HL-60 (cell line): Measurements from ENCODE around the gene TTLL8.

Experiments used
- TF ChIP-seq, protein P1 (sequence below): IDR thresholded peaks from one replicate; pipeline ENCODE4 v1.5.1; 2011; ENCODE audit warnings: low read length, control low read depth, inconsistent platforms; ENCODE audit not compliant: insufficient read depth
- TF ChIP-seq, protein P2 (sequence below): IDR thresholded peaks from 2 replicates; pipeline ENCODE4 v1.6.1; 2012; ENCODE audit warnings: low read depth; ENCODE audit not compliant: insufficient replicate concordance

DNA sequence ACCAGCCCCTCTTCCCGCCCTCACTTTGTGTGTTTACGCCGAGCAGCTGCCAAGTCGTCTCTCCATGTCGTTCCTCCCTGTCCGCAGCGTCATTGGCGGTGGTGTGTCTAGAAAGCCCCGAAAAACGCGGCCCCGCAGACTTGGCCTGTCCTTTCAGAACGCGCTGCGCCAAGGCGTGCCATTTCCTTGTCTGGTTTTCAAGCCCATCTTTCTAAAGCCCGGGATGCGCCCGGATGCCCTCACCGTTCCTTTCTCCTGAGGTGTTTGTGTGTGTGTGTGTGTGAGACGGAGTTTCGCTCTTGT, 32.3 kb upstream of the TTLL8 start:
- TF ChIP-seq, protein P1, sequence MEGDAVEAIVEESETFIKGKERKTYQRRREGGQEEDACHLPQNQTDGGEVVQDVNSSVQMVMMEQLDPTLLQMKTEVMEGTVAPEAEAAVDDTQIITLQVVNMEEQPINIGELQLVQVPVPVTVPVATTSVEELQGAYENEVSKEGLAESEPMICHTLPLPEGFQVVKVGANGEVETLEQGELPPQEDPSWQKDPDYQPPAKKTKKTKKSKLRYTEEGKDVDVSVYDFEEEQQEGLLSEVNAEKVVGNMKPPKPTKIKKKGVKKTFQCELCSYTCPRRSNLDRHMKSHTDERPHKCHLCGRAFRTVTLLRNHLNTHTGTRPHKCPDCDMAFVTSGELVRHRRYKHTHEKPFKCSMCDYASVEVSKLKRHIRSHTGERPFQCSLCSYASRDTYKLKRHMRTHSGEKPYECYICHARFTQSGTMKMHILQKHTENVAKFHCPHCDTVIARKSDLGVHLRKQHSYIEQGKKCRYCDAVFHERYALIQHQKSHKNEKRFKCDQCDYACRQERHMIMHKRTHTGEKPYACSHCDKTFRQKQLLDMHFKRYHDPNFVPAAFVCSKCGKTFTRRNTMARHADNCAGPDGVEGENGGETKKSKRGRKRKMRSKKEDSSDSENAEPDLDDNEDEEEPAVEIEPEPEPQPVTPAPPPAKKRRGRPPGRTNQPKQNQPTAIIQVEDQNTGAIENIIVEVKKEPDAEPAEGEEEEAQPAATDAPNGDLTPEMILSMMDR = no peak
- TF ChIP-seq, protein P2, sequence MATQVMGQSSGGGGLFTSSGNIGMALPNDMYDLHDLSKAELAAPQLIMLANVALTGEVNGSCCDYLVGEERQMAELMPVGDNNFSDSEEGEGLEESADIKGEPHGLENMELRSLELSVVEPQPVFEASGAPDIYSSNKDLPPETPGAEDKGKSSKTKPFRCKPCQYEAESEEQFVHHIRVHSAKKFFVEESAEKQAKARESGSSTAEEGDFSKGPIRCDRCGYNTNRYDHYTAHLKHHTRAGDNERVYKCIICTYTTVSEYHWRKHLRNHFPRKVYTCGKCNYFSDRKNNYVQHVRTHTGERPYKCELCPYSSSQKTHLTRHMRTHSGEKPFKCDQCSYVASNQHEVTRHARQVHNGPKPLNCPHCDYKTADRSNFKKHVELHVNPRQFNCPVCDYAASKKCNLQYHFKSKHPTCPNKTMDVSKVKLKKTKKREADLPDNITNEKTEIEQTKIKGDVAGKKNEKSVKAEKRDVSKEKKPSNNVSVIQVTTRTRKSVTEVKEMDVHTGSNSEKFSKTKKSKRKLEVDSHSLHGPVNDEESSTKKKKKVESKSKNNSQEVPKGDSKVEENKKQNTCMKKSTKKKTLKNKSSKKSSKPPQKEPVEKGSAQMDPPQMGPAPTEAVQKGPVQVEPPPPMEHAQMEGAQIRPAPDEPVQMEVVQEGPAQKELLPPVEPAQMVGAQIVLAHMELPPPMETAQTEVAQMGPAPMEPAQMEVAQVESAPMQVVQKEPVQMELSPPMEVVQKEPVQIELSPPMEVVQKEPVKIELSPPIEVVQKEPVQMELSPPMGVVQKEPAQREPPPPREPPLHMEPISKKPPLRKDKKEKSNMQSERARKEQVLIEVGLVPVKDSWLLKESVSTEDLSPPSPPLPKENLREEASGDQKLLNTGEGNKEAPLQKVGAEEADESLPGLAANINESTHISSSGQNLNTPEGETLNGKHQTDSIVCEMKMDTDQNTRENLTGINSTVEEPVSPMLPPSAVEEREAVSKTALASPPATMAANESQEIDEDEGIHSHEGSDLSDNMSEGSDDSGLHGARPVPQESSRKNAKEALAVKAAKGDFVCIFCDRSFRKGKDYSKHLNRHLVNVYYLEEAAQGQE = no peak
